Measurements from ENCODE around the gene RMRP.

Gene RMRP

GRCh38 chr9:35687306-35687705 lies 29.5 kb upstream of the RMRP start:
- Histone ChIP-seq H3K4me1 (ENCODE audit: control insufficient read depth, insufficient read depth, low read length) (peaks cover 19% of the 10 kb centered on the region), H3K27me3 (ENCODE audit: control insufficient read depth, insufficient read depth, low read length, poor library complexity, severe bottlenecking) (no peaks in the 10 kb centered on the region), H3K36me3 (ENCODE audit: control insufficient read depth, insufficient read depth, low read length) (peaks cover 23% of the 10 kb centered on the region), H3K27ac (ENCODE audit: insufficient read depth, low read depth, low read length, poor library complexity, severe bottlenecking) (no peak overlapping the region), H3K9me3 (ENCODE audit: control insufficient read depth, low read length) (no peaks in the 10 kb centered on the region), H3K4me3 (ENCODE audit: insufficient read depth, low read depth, low read length) (no peak overlapping the region)
- WGBS, 2 experiments = 84 to 92% methylated on average over 2 of the region's 2 CpGs

- no peaks in the 10 kb centered on the region for H3K9me3 ChIP-seq (ENCODE audit: control insufficient read depth, low read length)
- no peaks in the 10 kb centered on the region for H3K27me3 ChIP-seq (ENCODE audit: control insufficient read depth, insufficient read depth, low read length, poor library complexity, severe bottlenecking)
- H3K4me3 ChIP-seq (ENCODE audit: insufficient read depth, low read depth, low read length) = no peak overlapping the region
- H3K4me1 ChIP-seq (ENCODE audit: control insufficient read depth, insufficient read depth, low read length) = peaks cover 19% of the 10 kb centered on the region
- WGBS, 2 experiments = 89 to 93% methylated on average over 10 to 11 of the region's 11 CpGs
- H3K36me3 ChIP-seq (ENCODE audit: control insufficient read depth, insufficient read depth, low read length) = peaks cover 23% of the 10 kb centered on the region
- no peak overlapping the region for H3K27ac ChIP-seq (ENCODE audit: insufficient read depth, low read depth, low read length, poor library complexity, severe bottlenecking)
These were observed 28.7 kb upstream of the RMRP start for GRCh38 chr9:35686222-35687203.

GRCh38 chr9:35685506-35685905 lies 27.7 kb upstream of the RMRP start:
- peaks cover 23% of the 10 kb centered on the region for H3K36me3 ChIP-seq (ENCODE audit: control insufficient read depth, insufficient read depth, low read length)
- WGBS, 2 experiments = 95 to 96% methylated on average over 13 of the region's 13 CpGs
- peaks cover 19% of the 10 kb centered on the region for H3K4me1 ChIP-seq (ENCODE audit: control insufficient read depth, insufficient read depth, low read length)

GRCh38 chr9:35684921-35685320 lies 27.1 kb upstream of the RMRP start:
- no peak overlapping the region for H3K4me3 ChIP-seq (ENCODE audit: insufficient read depth, low read depth, low read length)
- H3K9me3 ChIP-seq (ENCODE audit: control insufficient read depth, low read length) = no peaks in the 10 kb centered on the region
- peaks cover 22% of the 10 kb centered on the region for H3K4me1 ChIP-seq (ENCODE audit: control insufficient read depth, insufficient read depth, low read length)
- WGBS, 2 experiments = 94 to 95% methylated on average over 10 of the region's 10 CpGs
- H3K27me3 ChIP-seq (ENCODE audit: control insufficient read depth, insufficient read depth, low read length, poor library complexity, severe bottlenecking) = no peaks in the 10 kb centered on the region
- peaks cover 23% of the 10 kb centered on the region for H3K36me3 ChIP-seq (ENCODE audit: control insufficient read depth, insufficient read depth, low read length)
- no peak overlapping the region for H3K27ac ChIP-seq (ENCODE audit: insufficient read depth, low read depth, low read length, poor library complexity, severe bottlenecking)

More at GRCh38 chr9:35685506-35685905, 27.7 kb upstream of the RMRP start:
- no peak overlapping the region for H3K27ac ChIP-seq (ENCODE audit: insufficient read depth, low read depth, low read length, poor library complexity, severe bottlenecking)
- no peak overlapping the region for H3K4me3 ChIP-seq (ENCODE audit: insufficient read depth, low read depth, low read length)
- no peaks in the 10 kb centered on the region for H3K27me3 ChIP-seq (ENCODE audit: control insufficient read depth, insufficient read depth, low read length, poor library complexity, severe bottlenecking)
- H3K9me3 ChIP-seq (ENCODE audit: control insufficient read depth, low read length) = no peaks in the 10 kb centered on the region

DNA sequence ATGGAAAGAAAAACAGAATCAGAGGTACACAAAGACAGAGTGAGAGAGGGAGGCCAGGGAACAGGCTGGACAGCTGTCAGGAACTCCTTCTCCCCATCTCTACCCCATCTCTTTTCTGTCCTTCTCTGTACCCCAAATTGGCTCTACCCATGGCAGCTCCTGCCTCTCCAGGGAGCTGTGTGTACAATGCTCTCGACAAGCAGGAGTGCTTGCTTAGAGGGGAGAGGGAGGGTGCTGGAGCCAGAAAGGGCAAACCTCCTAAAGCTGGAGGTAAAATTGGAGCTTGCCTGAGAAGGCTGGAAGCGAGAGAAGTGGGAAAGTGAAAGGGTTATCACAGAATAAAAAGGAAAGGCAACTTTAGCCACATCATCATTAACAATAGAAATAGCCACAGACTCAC lies 25.5 kb upstream of the RMRP start:
- Histone ChIP-seq H3K27me3 (ENCODE audit: control insufficient read depth, insufficient read depth, low read length, poor library complexity, severe bottlenecking) (no peaks in the 10 kb centered on the region), H3K27ac (ENCODE audit: insufficient read depth, low read depth, low read length, poor library complexity, severe bottlenecking) (no peak overlapping the region), H3K36me3 (ENCODE audit: control insufficient read depth, insufficient read depth, low read length) (peaks cover 23% of the 10 kb centered on the region), H3K4me1 (ENCODE audit: control insufficient read depth, insufficient read depth, low read length) (peaks cover 19% of the 10 kb centered on the region), H3K9me3 (ENCODE audit: control insufficient read depth, low read length) (no peaks in the 10 kb centered on the region), H3K4me3 (ENCODE audit: insufficient read depth, low read depth, low read length) (no peak overlapping the region)
- 85 to 95% methylated on average over 2 of the region's 2 CpGs for WGBS, 2 experiments

GRCh38 chr9:35682520-35683315 lies 24.9 kb upstream of the RMRP start:
- 94% methylated on average over 10 of the region's 10 CpGs for WGBS, 2 experiments
- Histone ChIP-seq H3K27me3 (ENCODE audit: control insufficient read depth, insufficient read depth, low read length, poor library complexity, severe bottlenecking) (no peaks in the 10 kb centered on the region), H3K36me3 (ENCODE audit: control insufficient read depth, insufficient read depth, low read length) (peaks cover 23% of the 10 kb centered on the region), H3K4me3 (ENCODE audit: insufficient read depth, low read depth, low read length) (no peak overlapping the region), H3K9me3 (ENCODE audit: control insufficient read depth, low read length) (no peaks in the 10 kb centered on the region), H3K27ac (ENCODE audit: insufficient read depth, low read depth, low read length, poor library complexity, severe bottlenecking) (no peak overlapping the region), H3K4me1 (ENCODE audit: control insufficient read depth, insufficient read depth, low read length) (peaks cover 15% of the 10 kb centered on the region)

GRCh38 chr9:35682051-35682450 lies 24.2 kb upstream of the RMRP start:
- Histone ChIP-seq H3K4me3 (ENCODE audit: insufficient read depth, low read depth, low read length) (no peak overlapping the region), H3K27me3 (ENCODE audit: control insufficient read depth, insufficient read depth, low read length, poor library complexity, severe bottlenecking) (no peaks in the 10 kb centered on the region), H3K27ac (ENCODE audit: insufficient read depth, low read depth, low read length, poor library complexity, severe bottlenecking) (no peak overlapping the region), H3K4me1 (ENCODE audit: control insufficient read depth, insufficient read depth, low read length) (peaks cover 10% of the 10 kb centered on the region), H3K36me3 (ENCODE audit: control insufficient read depth, insufficient read depth, low read length) (peaks cover 23% of the 10 kb centered on the region), H3K9me3 (ENCODE audit: control insufficient read depth, low read length) (no peaks in the 10 kb centered on the region)
- 92 to 93% methylated on average over 6 of the region's 6 CpGs for WGBS, 2 experiments

DNA sequence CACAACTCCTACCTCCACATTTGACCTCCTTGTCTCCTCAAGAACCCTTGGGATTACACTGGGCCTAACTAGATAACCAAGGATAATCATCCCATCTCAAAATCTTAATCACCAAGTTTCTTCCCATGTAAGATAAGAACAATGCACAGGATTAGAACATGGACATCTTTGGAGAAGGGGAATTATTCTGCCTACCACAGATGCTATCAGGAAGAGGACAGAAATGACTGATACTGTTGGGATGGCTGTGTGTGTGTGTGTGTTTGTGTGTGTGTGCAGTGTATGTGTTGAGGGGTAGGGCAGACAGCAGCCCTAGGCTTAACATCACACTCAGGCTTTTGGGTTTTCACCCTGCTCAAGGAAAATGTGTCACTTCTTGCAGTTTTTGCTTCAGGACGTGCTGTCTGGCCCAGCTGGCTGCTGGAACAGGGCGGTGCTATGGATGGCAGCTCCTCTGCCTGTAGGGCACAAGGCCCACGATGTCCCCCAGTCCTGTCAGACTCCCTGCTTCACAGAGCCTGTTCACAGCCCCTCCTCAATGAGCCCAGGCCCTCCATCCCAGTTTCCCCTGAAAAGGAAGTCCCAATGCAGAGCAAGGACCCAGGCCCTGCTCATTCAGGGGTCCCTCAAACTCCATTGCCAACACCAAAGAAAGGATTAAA lies 23.7 kb upstream of the RMRP start:
- Histone ChIP-seq H3K27ac (ENCODE audit: insufficient read depth, low read depth, low read length, poor library complexity, severe bottlenecking) (no peak overlapping the region), H3K9me3 (ENCODE audit: control insufficient read depth, low read length) (no peaks in the 10 kb centered on the region), H3K27me3 (ENCODE audit: control insufficient read depth, insufficient read depth, low read length, poor library complexity, severe bottlenecking) (no peaks in the 10 kb centered on the region), H3K4me3 (ENCODE audit: insufficient read depth, low read depth, low read length) (no peak overlapping the region), H3K4me1 (ENCODE audit: control insufficient read depth, insufficient read depth, low read length) (peaks cover 6% of the 10 kb centered on the region), H3K36me3 (ENCODE audit: control insufficient read depth, insufficient read depth, low read length) (peaks cover 23% of the 10 kb centered on the region)
- whole genome bisulfite sequencing, 2 experiments = 80 to 82% methylated on average over 3 of the region's 3 CpGs

GRCh38 chr9:35680331-35681105 lies 22.7 kb upstream of the RMRP start:
- Histone ChIP-seq H3K4me3 (ENCODE audit: insufficient read depth, low read depth, low read length) (no peak overlapping the region), H3K27me3 (ENCODE audit: control insufficient read depth, insufficient read depth, low read length, poor library complexity, severe bottlenecking) (no peaks in the 10 kb centered on the region), H3K27ac (ENCODE audit: insufficient read depth, low read depth, low read length, poor library complexity, severe bottlenecking) (no peak overlapping the region), H3K36me3 (ENCODE audit: control insufficient read depth, insufficient read depth, low read length) (peaks cover 23% of the 10 kb centered on the region), H3K9me3 (ENCODE audit: control insufficient read depth, low read length) (no peaks in the 10 kb centered on the region), H3K4me1 (ENCODE audit: control insufficient read depth, insufficient read depth, low read length) (peaks cover 6% of the 10 kb centered on the region)
- 51 to 53% methylated on average over 15 of the region's 15 CpGs for WGBS, 2 experiments
